Small intestine (tissue), 7 donors: ENCODE measurements around the gene ZBBX. TPM values are rescaled to one million over a fixed set of nuclear protein-coding genes. Genes with fewer than 3 reads are reported as not detected.
A peak's percentile ranks its signal among the peaks of the same experiment; 100 is the strongest.

ENCODE experiments used
- DNase-seq, 2 donors: peaks; one replicate each; pipeline versions ENCODE4 v3.0.0 to v3.0.0-alpha.2; 2013
- FAIRE-seq: peaks from 2 replicates; lab custom pipeline; 2012; peaks lifted over from hg19 to GRCh38; lab: Jason Lieb, UNC
- H3K27ac ChIP-seq, 3 donors: one replicate each; pipeline ENCODE4 v1.5.1; 2013; ENCODE audit warnings: low read length in 2 of 3, mild to moderate bottlenecking in 2 of 3, control low read depth in 1 of 3, inconsistent platforms in 1 of 3, low read depth in 1 of 3, moderate library complexity in 1 of 3
- H3K27me3 ChIP-seq, 3 donors: one replicate each; pipeline ENCODE4 v1.6.1; 2013; ENCODE audit warnings: low read length in 3 of 3, inconsistent platforms in 1 of 3; ENCODE audit not compliant: control insufficient read depth in 3 of 3, insufficient read depth in 3 of 3
- H3K36me3 ChIP-seq, 3 donors: one replicate each; pipeline ENCODE4 v1.6.1; 2013; ENCODE audit warnings: low read length in 3 of 3, inconsistent platforms in 1 of 3, low read depth in 1 of 3, mild to moderate bottlenecking in 1 of 3, moderate library complexity in 1 of 3; ENCODE audit not compliant: control insufficient read depth in 3 of 3, insufficient read depth in 2 of 3
- H3K4me1 ChIP-seq, 3 donors: one replicate each; pipeline ENCODE4 v1.6.1; 2013; ENCODE audit warnings: low read length in 2 of 3, inconsistent platforms in 1 of 3, low read depth in 1 of 3, mild to moderate bottlenecking in 1 of 3, moderate library complexity in 1 of 3; ENCODE audit not compliant: control insufficient read depth in 3 of 3, insufficient read depth in 2 of 3
- H3K4me3 ChIP-seq, 3 donors: one replicate each; pipeline ENCODE4 v1.5.1; 2013; ENCODE audit warnings: low read length in 3 of 3, control low read depth in 1 of 3, inconsistent platforms in 1 of 3, low read depth in 1 of 3, mild to moderate bottlenecking in 1 of 3, moderate library complexity in 1 of 3
- H3K9me3 ChIP-seq, 2 donors: one replicate each; pipeline ENCODE4 v1.6.1; 2013; ENCODE audit warnings: low read depth in 1 of 2, low read length in 1 of 2; ENCODE audit not compliant: control insufficient read depth in 2 of 2, insufficient read depth in 1 of 2
- WGBS, 3 donors: extraction: QIAGEN DNeasy Blood & Tissue Kit; methylation state at CpG; one replicate each; pipeline ENCODE4 v1.1.7; 2013; 5-methylcytosine and 5-hydroxymethylcytosine counted together
- polyA plus RNA-seq, 4 donors: library from polyadenylated mRNA; stranded (reverse) in 3 of 4; unstranded in 1 of 4; fragments of 200-250 nt in 3 of 4; fragments of 120-200 nt in 1 of 4; gene quantifications; one replicate each; pipeline versions ENCODE4 v1.2.1 to v1.2.3, GENCODE V29; 2013
- donor health status: healthy with polysubstance abuse.
- donor health status: control.
- donor health status: control.
- donor health status: Bipolar disorder and iron deficiency.
- donor health status: healthy.

Gene ZBBX
- polyA plus RNA-seq, 4 donors, result not detected

- 82 to 92% (median 86%) methylated on average over 5 of the region's 5 CpGs for WGBS, 3 donors
- Histone ChIP-seq H3K9me3 (no peaks in the 10 kb centered on the region), H3K4me3 (no peak overlapping the region), H3K4me1 (no peaks in the 10 kb centered on the region), H3K36me3 (no peaks in the 10 kb centered on the region), H3K27ac (no peak overlapping the region), H3K27me3 (no peaks in the 10 kb centered on the region)
- FAIRE-seq (no peak), DNase-seq (no peak)
Measured at GRCh38 chr3:167330993-167331785, 48.9 kb downstream of the ZBBX start.

GRCh38 chr3:167323572-167323971 is 56.5 kb downstream of the ZBBX start:
- FAIRE-seq (no peak), DNase-seq (no peak)
- Histone ChIP-seq H3K36me3 (no peaks in the 10 kb centered on the region), H3K27me3 (no peaks in the 10 kb centered on the region), H3K27ac (no peak overlapping the region), H3K4me3 (no peak overlapping the region), H3K4me1 (no peaks in the 10 kb centered on the region), H3K9me3 (no peaks in the 10 kb centered on the region)
- WGBS, 3 donors, result 59 to 71% (median 71%) methylated on average over 2 of the region's 2 CpGs

DNA sequence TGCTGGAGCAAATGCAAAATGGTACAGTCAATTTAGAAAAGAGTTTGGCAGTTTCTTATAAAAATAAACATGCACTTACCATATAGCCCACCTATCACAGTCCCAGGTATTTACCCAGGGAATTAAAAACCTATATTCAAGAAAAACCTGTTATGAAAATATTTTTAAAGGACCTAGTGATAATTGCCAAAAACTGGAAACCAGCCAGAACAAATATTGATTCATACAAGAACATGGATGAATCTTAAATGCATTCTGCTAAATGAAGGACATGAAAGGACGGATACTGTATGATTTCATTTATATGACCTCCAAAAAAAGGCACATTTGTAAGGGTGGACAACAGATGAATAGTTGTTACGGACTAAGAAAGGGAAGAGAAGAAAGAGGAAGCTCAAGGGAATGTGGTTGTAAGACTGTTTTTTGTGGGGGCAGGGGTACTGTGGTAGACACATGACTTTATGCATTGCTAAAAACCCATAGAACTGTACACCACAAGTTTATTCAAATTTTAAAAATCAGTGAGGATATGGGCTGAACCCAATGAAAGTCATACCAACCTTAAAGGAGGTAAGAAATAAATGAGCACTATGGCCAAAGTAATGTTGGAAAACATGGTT is 61.0 kb downstream of the ZBBX start:
- no peak for FAIRE-seq
- Histone ChIP-seq H3K27me3 (no peaks in the 10 kb centered on the region), H3K4me1 (no peaks in the 10 kb centered on the region), H3K9me3 (no peaks in the 10 kb centered on the region), H3K4me3 (no peak overlapping the region), H3K27ac (no peak overlapping the region), H3K36me3 (no peaks in the 10 kb centered on the region)
- 50 to 58% (median 53%) methylated on average over 2 of the region's 2 CpGs for WGBS, 3 donors
- DNase-seq, result no peak

- H3K4me1 ChIP-seq, result no peaks in the 10 kb centered on the region
- no peak overlapping the region for H3K27ac ChIP-seq
- H3K4me3 ChIP-seq, result no peak overlapping the region
- DNase-seq (no peak), FAIRE-seq (no peak)
- WGBS, 3 donors, result 59 to 76% (median 65%) methylated on average over 2 of the region's 2 CpGs
- H3K9me3 ChIP-seq, result no peaks in the 10 kb centered on the region
- H3K36me3 ChIP-seq, result no peaks in the 10 kb centered on the region
- H3K27me3 ChIP-seq, result no peaks in the 10 kb centered on the region
Measured at GRCh38 chr3:167318306-167318705, 61.8 kb downstream of the ZBBX start.

- no peak overlapping the region for H3K27ac ChIP-seq
- peaks cover 0 to 7% (median 0%) of the 10 kb centered on the region in 3 donors for H3K4me1 ChIP-seq
- WGBS, 3 donors, result 59 to 82% (median 60%) methylated on average over 1 of the region's 1 CpG
- peaks cover 0 to 7% of the 10 kb centered on the region in 2 donors for H3K9me3 ChIP-seq
- DNase-seq (no peak), FAIRE-seq (no peak)
- H3K4me3 ChIP-seq, result no peak overlapping the region
- no peaks in the 10 kb centered on the region for H3K36me3 ChIP-seq
- no peaks in the 10 kb centered on the region for H3K27me3 ChIP-seq
Measured at GRCh38 chr3:167306319-167306718, 73.8 kb downstream of the ZBBX start.

DNA sequence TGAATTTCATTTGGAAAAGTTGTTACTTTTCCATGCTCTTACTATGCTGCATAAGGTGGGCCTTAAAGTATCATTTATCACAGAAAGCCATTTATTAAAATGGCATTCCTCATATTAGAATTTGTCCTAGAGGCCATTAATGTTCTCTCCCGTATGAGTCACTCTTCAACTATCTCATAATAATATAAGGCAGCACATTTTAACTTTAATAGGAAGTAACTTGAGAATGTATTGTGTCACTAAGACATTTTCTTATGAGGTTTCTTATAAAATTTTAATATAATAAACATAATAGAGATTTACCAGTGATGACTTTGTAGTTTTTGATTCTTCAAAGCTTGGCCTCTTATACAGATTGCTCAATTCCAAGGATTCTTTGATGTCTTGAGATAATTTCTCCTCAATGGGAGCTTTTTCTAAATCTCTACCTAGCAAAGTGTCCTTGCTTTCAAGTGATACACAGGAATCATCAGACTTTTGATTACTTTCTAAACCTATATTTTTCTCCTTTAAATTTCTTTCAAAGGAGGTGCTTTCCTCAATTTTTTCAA is 74.7 kb downstream of the ZBBX start:
- FAIRE-seq (no peak), DNase-seq (no peak)
- no peaks in the 10 kb centered on the region for H3K36me3 ChIP-seq
- 0 to 34% (median 0%) methylated on average over 1 of the region's 1 CpG for WGBS, 3 donors
- H3K9me3 ChIP-seq, result peaks cover 0 to 7% of the 10 kb centered on the region in 2 donors
- H3K4me1 ChIP-seq, result peaks cover 0 to 7% (median 0%) of the 10 kb centered on the region in 3 donors
- H3K4me3 ChIP-seq, result no peak overlapping the region
- no peaks in the 10 kb centered on the region for H3K27me3 ChIP-seq
- H3K27ac ChIP-seq, result no peak overlapping the region

DNA sequence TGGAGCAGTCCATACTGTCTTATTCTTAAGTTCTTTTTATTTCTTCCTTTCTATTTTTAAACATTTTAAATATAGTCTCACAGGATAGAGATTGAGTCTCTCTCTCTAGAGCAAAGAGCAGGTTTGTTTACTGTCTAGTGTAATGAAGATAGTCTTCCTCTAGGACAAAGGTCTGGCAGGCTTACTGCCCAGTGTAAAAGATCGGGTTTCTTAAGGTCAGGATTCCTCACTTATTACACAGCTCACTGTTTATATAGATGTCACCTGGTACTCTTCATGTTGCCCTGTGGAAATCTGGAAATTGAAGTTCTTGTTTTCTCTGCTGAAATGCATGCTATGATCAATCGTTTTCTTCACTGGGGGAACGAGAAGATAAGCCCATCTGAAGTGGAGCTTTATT is 76.0 kb downstream of the ZBBX start:
- FAIRE-seq (no peak), DNase-seq (peak; percentile 47 to 67)
- no peaks in the 10 kb centered on the region for H3K36me3 ChIP-seq
- H3K27me3 ChIP-seq, result no peaks in the 10 kb centered on the region
- H3K27ac ChIP-seq, result peak overlapping the region in 1 of 3 donors; percentile 25
- H3K4me3 ChIP-seq, result no peak overlapping the region
- WGBS, 3 donors, result 39 to 56% (median 42%) methylated on average over 3 of the region's 3 CpGs
- peaks cover 0 to under 1% of the 10 kb centered on the region in 2 donors for H3K9me3 ChIP-seq
- H3K4me1 ChIP-seq, result peaks cover 0 to 7% (median 0%) of the 10 kb centered on the region in 3 donors

DNA sequence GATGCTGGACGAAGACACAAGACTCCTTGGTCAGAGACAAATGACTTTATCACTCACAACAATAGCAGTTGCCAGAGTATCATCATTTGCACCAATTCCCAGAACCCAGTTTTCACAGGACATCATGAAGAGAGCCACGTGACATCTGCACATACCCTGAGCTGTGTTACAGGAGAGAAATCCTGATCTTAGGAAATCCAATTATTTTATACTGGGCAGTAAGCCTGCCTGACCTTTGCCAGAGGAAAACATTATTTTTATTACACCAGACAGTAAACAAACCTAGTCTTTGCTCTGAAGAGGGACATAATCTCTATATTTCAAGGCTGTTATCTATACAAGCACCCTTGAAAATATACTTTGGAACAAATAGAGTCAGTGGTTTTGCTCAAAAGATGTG is 77.4 kb downstream of the ZBBX start:
- 43 to 73% (median 67%) methylated on average over 2 of the region's 2 CpGs for WGBS, 3 donors
- Histone ChIP-seq H3K27me3 (no peaks in the 10 kb centered on the region), H3K36me3 (no peaks in the 10 kb centered on the region), H3K27ac (no peak overlapping the region), H3K9me3 (no peaks in the 10 kb centered on the region), H3K4me3 (no peak overlapping the region), H3K4me1 (peaks cover 0 to 7% (median 0%) of the 10 kb centered on the region in 3 donors)
- DNase-seq (no peak), FAIRE-seq (no peak)
